IPS-18c (cell line): ENCODE results near the gene NFE2L3.

Experiments used
- H3K4me3 ChIP-seq: 2 replicates; pipeline ENCODE4 v1.7.0; 2013; ENCODE audit warnings: low read depth, mild to moderate bottlenecking, low read length, moderate library complexity; ENCODE audit not compliant: insufficient read depth
- H3K9me3 ChIP-seq: one replicate; pipeline ENCODE4 v1.6.1; 2013; ENCODE audit warnings: mild to moderate bottlenecking, low read length, moderate library complexity; ENCODE audit not compliant: control insufficient read depth, insufficient read depth

NFE2L3 gene

GRCh38 chr7:26200444-26201246 lies 48.6 kb downstream of the NFE2L3 start, which contains the start of gene HNRNPA2B1:
Gene HNRNPA2B1 (minus strand): TSS chr7:26200746. CDS start chr7:26200577, 169 bp downstream.
- Histone ChIP-seq H3K9me3 (no peaks in the 10 kb centered on the region), H3K4me3 (peak within 1 kb of the TSS; percentile 88)

- Histone ChIP-seq H3K4me3 (peak within 1 kb of the TSS; percentile 88), H3K9me3 (no peaks in the 10 kb centered on the region)
Measured at GRCh38 chr7:26201247-26202018, 49.4 kb downstream of the NFE2L3 start, which contains the start of gene CBX3. Gene CBX3 (plus strand): TSS chr7:26201745. CDS start chr7:26202999, 1,254 bp downstream.

- Histone ChIP-seq H3K9me3 (no peaks in the 10 kb centered on the region), H3K4me3 (peak overlapping the region; percentile 82)
Measured at GRCh38 chr7:26202019-26202990, 50.3 kb downstream of the NFE2L3 start.

GRCh38 chr7:26203016-26203415 lies 51.0 kb downstream of the NFE2L3 start:
- H3K4me3 ChIP-seq, result peak overlapping the region; percentile 82
- H3K9me3 ChIP-seq, result no peaks in the 10 kb centered on the region

- Histone ChIP-seq H3K4me3 (no peak overlapping the region), H3K9me3 (no peaks in the 10 kb centered on the region)
Measured at GRCh38 chr7:26208040-26208439, 56.0 kb downstream of the NFE2L3 start.

GRCh38 chr7:26212921-26213718 lies 61.1 kb downstream of the NFE2L3 start:
- Histone ChIP-seq H3K9me3 (no peaks in the 10 kb centered on the region), H3K4me3 (no peak overlapping the region)

GRCh38 chr7:26213807-26214515 lies 62.0 kb downstream of the NFE2L3 start:
- Histone ChIP-seq H3K4me3 (no peak overlapping the region), H3K9me3 (no peaks in the 10 kb centered on the region)

GRCh38 chr7:26216049-26216448 lies 64.1 kb downstream of the NFE2L3 start:
- no peaks in the 10 kb centered on the region for H3K9me3 ChIP-seq

GRCh38 chr7:26224359-26224758 lies 72.4 kb downstream of the NFE2L3 start:
- no peaks in the 10 kb centered on the region for H3K9me3 ChIP-seq
- no peak overlapping the region for H3K4me3 ChIP-seq

More at GRCh38 chr7:26216049-26216448, 64.1 kb downstream of the NFE2L3 start:
- H3K4me3 ChIP-seq, result no peak overlapping the region

- Histone ChIP-seq H3K9me3 (no peaks in the 10 kb centered on the region), H3K4me3 (no peak overlapping the region)
Measured at GRCh38 chr7:26227987-26228386, 76.0 kb downstream of the NFE2L3 start.

GRCh38 chr7:26233902-26234511 lies 82.0 kb downstream of the NFE2L3 start:
- H3K9me3 ChIP-seq, result no peaks in the 10 kb centered on the region
- no peak overlapping the region for H3K4me3 ChIP-seq
